Measurements from ENCODE around the gene PTPRJ.

GRCh38 chr11:48091426-48092102 is 111.2 kb downstream of the PTPRJ start:
- TF ChIP-seq, protein P1, sequence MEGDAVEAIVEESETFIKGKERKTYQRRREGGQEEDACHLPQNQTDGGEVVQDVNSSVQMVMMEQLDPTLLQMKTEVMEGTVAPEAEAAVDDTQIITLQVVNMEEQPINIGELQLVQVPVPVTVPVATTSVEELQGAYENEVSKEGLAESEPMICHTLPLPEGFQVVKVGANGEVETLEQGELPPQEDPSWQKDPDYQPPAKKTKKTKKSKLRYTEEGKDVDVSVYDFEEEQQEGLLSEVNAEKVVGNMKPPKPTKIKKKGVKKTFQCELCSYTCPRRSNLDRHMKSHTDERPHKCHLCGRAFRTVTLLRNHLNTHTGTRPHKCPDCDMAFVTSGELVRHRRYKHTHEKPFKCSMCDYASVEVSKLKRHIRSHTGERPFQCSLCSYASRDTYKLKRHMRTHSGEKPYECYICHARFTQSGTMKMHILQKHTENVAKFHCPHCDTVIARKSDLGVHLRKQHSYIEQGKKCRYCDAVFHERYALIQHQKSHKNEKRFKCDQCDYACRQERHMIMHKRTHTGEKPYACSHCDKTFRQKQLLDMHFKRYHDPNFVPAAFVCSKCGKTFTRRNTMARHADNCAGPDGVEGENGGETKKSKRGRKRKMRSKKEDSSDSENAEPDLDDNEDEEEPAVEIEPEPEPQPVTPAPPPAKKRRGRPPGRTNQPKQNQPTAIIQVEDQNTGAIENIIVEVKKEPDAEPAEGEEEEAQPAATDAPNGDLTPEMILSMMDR (IDR thresholded peaks at IDR 0.05), result no peak
- TF ChIP-seq POLR2AphosphoS5 (IDR thresholded peaks at IDR 0.05), result no peak

All from breast epithelium (tissue), 3 donors.